Activated naive CD4-positive, alpha-beta T cell treated with anti-CD3 and anti-CD28 coated beads, Interleukin-2, amount 50 U/mL, for 16 hours (primary cell): ENCODE data around the gene SLC6A3.
A peak's percentile ranks its signal among the peaks of the same experiment; 100 is the strongest.
"Not testable (repeated sequence)": the region's sequence is repeated elsewhere in the genome, so short reads cannot be mapped to it uniquely, and the experiment has no call there.

Experiments used
- DNase-seq: peaks from one replicate; pipeline ENCODE4 v3.0.0-alpha.2; 2020

The SLC6A3 gene

DNA sequence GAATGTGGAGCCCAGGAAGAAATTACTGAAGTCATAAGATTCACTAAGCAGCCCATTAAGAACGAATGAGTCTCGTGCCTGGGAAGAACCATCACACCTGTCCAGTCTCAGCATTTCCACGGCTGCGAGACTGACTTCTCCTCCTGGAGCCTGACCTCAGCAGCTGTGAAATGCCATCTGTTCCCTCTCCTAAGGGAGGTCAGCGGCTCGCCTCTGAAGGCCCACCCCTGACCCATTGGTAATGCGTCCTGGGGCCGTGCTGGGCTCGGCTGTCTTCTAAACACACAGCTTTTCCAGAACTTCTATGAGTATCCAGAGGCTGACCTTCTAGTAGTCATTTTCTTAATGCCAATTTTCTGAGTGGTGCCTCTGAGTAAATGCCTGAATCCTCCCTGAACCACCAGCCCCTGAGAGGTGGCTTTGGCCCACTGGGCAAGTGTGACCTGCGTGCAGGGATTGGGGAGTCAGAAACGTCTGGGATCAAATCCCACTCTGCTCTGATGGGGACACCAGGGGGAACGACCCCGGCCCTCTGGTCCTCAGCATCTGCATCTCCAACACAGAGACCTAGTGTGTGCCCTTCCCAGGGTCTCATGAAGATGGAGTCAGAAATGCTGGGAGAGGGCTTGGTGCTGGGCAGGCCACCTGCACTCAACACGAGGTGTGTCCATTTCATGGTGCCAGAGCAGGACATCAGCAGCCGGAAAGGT lies 5.7 kb downstream of the SLC6A3 start:
- no peak for DNase-seq

DNA sequence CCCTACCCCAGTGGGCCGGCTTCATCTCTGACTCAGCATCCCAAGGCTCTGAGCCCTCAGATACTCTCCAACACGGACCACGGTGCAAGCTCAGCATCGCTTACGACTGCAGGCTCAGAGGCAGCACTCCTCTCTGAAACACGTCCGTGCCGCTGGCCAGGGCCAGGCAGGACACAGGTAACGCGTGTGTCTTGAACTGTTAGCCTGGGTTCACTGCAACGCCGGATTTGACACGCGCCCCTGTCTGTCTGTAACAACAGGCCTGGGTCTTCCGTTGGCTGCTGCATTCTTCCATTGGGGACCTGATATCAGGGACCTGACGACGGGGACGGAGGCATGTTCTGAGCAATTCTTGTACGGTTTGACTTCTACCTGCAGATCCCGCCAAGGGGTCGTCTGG lies 6.4 kb downstream of the SLC6A3 start:
- DNase-seq = no peak

DNA sequence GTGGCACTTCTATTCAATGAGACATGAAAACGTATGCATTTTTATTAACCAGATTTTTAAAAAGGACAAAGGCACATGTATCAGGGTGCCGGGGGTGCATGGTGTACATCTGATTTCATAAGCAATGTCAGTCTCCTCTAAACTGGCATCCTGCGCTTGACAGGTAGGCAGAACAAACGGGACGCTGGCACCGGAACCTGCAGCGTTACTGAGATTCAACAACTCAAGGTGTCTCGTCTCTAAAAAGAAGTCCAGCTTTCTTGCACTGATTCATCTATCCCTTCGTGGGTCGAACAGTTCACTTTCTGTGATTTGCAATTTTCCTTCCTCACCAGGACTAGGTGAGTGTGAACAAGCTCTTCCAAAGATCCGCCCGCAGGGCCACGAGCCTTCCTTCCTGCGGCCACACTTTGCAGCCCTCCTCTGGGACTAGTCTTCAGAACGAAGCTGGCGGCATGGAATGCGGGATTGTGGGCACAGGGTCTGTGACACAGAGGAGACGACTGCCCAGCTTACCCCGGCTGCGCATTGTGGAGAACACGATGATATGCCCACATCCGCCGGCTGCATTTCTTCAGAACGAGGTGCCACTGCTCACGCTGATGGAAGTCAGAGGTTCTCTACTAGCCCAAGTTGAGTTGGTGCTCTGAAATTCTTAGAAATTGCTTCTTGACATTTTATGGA lies 7.2 kb downstream of the SLC6A3 start:
- DNase-seq = no peak

DNA sequence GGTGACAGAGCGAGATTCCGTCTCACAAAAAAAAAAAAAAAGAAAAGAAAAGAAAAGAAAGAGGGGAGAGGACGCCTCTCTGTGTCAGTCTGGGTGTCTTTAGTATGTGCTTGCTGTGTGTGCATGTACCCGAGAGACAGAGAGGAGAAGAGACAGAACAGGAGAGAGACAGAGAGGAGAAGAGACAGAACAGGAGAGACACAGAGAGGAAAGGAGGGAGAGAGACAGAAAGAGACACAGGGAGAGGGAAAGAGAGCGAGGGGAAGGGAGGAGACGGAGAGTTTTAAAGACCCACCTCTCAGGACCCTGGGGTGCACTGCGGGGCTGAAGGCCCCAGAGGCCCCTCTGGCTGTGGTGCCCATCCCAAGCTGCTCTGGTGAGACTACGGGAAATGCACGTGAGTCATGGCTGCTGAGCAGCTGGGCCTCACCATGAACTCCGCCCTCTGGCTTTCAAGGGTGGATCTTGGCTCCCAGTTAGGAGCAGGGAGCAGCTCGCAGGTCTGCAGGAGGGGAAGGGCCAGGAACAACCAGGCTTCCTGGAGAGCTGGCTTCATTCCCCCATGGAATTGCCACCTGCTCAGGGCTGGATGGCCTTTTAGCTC lies 7.9 kb downstream of the SLC6A3 start:
- DNase-seq = no peak

DNA sequence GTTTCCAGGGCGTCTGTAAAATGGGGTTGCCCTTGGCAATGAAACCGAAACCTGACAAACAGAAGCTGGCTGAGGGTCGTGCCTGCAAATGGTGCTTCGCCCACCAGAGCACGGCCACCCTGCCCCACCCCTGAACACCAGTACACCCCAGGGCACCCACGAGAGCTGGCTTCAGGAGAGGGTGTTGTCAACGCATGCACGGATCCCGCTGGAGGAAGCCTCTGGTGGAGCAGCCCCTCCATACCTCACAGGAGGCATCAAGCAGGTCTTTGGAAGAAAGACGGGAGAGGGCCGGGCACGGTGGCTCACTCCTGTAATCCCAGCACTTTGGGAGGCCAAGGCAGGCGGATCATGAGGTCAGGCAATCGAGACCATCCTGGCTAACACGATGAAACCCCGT lies 8.6 kb downstream of the SLC6A3 start:
- no peak for DNase-seq

DNA sequence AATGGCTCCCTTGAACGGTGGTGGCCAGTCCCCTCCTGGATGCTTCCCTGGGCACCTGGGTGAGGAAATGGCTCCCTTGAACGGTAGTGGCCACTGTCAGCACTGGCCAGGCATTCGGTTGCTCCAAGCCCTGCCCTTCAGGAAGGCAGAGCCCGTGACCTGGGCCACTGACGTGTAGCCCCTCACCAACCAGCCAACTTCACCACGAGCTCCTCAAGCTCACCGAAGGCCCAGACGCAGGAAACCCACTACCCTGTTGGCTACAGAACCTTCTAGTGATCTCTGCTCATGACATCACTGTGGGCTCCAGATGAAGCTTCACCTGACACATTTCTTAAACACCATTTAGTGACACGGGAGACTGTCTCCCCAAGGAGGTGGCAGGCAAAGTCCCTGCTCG lies 9.2 kb downstream of the SLC6A3 start:
- no peak for DNase-seq

DNA sequence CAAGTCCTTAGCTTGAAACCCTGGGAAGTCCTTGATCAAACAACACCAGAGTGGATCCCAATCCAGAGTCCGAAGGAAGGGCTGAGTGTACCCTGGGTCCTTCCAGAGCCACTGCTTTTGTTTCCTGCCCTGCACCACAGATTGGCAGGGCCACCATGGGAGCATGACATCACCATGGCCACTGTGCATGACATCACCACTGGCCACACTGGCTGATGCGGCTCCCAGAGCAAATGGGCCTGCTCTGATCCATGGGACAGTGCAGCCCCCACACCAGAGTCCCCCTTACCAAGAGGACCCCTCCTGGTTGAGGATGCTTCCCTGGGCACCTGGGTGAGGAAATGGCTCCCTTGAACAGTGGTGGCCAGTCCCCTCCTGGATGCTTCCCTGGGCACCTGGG lies 9.9 kb downstream of the SLC6A3 start:
- DNase-seq = no peak

DNA sequence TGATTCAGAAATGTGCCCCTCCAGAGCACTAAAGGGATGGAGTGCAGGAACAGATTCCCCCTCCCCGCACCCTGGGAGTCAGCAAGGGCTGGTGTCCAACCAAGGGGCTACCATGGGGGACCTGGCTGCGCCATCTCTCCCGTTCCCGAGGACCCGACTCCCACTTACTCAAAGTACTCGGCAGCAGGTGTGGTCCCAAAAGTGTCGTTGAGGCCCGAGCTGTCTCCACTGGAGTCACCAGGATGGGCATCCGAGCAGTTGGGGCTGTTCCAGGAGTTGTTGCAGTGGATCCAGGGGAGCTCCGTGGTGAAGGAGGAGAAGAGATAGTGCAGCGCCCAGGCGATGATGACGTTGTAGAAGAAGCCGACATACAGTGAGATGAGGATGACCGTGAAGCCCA lies 12.9 kb downstream of the SLC6A3 start:
- DNase-seq = no peak

DNA sequence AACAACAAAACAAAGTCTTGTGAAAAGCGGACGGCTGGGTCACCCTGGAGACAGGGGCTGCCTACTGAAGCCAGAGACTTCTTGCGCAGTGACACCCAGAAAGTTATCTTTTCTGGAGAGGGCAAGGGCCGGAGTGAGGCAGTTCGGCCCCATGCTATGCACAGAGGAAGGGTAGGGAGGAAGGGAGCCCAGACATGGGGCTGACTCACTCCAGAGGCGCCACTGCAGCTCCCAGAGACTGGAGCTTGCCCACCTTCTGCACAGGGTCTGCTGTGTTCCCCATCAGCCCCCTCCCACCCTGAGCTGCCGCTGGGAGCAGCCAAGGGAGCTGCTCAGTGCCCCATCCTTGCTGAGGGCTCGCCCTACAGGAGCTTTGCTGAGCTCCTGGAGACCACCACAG lies 13.3 kb downstream of the SLC6A3 start:
- DNase-seq = no peak

DNA sequence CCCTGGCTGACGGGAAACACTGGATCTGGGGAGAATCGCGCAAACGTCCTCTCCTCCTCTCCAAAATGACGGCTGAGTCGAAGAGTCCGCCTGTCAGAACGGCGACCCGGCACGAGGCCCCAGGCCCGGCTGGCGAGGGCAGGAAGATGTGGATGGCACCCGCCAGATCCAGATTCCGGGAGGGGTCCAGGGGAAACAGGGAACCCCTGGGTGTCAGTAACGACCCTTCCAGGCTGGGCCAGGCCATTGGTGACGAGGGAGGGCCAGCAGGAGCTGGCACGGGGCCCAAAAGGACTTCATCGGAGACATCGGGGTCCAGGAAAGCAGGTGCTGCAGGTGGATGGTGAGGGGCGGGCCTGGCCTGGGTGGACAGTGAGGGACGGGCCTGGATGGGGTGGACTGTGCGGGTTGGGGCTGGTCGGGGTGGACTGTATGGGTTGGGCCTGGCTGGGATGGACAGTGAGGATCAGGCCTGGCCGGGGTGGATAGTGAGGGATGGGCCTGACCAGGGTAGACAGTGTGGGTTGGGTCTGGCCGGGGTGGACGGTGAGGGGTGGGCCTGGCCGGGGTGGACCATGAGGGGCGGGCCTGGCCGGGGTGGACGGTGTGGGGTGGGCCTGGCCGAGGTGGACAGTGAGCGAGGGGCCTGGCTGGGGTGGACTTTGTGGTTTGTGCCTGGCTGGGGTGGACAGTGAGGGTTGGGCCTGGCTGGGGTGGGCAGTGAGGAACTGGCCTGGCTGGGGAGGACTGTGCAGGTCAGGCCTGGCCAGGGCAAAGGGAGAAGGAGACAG lies 14.0 kb downstream of the SLC6A3 start:
- no peak for DNase-seq

DNA sequence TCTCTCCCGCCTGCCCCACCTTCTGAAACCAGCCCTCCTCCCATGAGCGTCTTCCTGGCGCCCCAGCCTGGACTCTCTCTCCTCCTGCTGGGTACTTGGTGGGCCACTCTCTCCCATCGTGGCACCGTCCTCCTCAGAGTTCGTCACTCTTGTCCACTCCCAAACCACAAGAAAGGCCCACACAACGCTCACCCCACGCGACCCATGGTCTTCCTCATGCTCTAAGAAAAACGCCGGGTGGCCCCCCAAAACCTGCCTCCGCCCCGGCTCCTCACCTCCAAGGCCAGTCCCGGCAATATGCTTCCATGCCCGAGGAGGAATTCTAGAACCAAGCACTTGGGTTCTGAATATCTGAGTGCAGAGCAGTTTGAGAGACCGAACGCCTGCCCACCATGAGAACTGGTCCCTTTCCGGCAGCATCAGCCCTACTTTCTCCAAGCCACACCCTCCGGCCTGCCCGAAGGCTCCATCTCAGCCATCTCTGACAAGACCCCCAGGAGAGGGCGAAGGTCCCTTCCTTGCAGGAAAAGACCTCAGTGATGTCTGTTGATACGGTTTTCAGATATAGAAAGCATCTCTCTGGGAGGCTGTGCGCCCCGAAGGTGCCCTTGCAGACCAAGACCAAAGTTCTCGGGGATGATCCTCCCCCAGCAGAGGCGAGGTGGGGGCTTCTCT lies 15.0 kb downstream of the SLC6A3 start:
- DNase-seq = no peak

DNA sequence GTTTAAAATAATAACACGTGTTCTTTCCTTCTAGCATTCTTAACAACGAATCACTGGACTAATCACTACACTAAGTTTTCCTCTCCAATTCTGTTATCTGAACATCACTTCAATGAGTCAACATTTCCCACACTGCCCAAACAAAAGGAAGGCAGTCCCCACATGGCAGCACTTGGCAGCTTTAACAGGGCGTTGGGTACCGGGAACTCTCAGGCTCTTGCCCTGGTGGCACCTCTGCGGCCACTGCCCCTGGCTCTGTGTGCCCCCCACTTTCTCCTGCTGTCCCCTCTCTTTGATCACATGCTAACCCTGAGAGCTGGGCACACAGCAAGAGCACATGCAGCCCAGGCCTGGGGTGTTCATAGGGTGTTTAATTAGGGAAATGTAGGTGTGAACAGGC lies 15.7 kb downstream of the SLC6A3 start:
- DNase-seq = no peak

DNA sequence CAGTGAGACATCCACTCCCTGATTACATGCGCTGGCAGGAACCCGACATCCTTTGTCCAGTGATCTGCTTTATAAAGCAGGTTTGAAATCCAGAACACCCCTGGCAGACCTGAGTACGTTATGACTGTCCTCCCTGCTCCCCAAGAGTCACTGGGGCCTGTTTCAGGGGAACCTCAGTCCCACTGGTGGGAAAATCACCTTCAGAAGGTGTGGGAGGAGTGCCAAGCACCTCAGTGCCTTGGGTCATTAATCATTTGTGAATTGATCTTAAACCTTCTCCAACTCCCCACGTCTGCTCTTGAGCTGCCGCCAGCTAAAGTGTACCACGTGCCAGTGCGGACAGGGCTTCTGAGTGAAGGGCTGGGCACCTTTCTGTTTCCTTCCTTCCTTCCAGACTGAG lies 16.2 kb downstream of the SLC6A3 start:
- no peak for DNase-seq

DNA sequence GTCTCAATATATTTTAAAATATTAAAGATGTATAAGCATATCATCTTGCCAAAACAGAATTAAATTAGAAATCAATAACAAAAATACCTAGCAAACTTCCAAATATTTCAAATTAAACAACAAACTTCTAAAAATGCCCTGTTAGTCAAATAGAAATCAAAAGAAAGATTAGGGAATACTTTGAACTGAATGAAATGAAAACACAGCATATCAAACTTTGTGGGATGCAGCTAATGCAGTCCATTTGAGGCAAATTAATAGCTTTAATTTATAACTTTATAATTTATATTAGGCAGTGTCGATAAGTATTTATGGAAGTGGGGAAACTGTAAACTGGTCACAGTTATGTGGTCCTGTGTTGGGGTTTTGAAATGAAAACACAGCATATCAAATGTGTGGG lies 17.1 kb downstream of the SLC6A3 start:
- DNase-seq = no peak

DNA sequence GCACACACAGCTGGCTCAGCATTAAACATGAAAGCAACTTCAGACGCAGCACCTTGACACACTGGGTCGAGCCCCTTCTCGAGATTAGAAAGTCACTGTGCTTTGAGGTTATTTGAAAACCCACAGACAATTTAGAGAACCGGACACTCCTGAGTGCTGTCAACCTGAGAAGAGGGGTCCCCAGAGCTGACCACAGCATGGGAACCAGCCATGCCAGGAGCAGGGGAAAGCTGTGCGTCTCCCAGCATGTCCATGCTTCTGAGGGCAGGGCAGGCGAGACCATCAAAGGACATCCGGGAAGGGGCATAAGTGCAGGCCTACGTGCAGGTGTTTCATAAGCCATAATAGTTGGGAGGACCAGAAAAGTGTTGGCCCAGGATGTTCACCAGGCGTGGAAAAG lies 20.5 kb downstream of the SLC6A3 start:
- DNase-seq = no peak

DNA sequence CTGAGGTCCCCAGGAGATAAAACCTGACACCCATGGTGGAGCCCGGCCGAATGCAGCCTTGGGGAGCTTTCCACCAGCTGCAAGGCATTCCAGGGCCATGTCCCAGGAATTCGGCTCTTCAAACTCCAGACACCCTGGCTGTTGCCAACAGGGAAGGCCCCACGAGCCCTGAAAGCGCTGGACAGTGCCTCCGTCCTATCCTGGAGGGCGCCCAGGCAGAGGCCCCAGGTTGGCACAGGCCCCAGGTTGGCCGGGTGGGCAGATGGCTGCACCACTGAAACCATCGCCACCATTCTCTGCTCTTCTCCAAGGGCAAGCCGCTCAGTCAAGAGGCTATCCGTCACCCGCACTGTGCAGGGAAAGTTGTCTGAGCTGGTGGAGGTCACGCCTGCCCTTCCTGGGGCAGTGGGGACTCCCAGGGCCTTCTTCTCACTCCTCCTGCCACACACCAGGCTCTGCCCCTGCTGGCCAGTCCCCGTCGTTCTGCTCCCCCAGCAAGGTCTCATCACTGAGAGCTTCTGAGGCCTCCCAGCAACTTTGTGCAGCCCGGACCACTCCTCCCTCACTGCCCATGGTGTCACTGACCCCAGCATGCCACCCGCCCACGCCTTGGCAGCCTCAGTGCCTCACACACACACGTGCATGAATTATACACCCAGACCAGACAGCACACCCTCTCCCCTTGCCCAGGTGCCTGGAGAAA lies 21.2 kb downstream of the SLC6A3 start:
- no peak for DNase-seq

DNA sequence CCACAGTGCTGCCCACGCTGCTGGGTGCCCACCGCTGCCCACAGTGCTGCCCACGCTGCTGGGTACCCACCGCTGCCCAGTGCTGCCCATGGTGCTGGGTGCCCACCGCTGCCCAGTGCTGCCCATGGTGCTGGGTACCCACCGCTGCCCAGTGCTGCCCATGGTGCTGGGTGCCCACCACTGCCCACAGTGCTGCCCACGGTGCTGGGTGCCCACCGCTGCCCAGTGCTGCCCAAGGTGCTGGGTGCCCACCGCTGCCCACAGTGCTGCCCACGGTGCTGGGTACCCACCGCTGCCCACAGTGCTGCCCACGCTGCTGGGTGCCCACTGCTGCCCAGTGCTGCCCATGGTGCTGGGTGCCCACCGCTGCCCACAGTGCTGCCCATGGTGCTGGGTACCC lies 22.7 kb downstream of the SLC6A3 start:
- DNase-seq = not testable (repeated sequence)

DNA sequence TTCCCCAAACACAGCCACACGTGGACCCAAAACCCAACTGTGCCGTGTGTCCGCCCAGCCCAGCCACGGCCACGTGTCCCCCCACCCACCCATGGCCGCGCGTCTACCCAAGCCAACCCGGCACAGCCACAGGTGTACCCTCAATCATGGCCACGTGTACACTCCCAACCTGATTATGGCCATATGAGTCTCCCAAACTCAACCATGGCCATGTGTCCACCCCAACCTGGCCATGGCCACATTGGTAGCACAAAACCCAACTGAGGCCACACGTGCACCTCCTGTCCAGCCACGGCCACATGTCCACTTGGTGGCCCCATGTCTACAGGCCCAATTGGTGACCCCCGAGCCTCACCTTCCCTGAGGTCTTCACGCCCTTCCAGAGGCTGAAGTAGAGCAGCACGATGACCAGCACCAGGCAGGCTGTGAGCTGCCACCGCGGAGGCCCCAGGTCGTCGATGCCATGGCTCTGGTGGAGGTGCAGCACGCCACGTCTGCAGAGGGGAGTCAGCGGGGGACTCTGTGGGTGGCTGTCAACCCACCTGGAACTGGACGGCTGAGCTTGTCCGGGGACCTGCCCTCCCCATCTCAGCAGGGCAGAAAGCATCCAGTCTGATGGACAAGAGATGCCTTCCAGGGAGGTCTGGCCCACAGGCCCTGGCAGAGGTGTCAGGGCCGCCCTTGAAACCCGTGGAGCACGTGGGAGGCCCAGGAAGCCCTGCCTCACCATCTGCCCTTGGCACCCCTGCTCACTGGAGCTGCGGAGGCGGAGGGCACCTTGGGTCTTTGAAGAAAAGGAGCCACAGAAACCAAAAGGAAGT lies 23.5 kb downstream of the SLC6A3 start:
- DNase-seq = peak; percentile 7

DNA sequence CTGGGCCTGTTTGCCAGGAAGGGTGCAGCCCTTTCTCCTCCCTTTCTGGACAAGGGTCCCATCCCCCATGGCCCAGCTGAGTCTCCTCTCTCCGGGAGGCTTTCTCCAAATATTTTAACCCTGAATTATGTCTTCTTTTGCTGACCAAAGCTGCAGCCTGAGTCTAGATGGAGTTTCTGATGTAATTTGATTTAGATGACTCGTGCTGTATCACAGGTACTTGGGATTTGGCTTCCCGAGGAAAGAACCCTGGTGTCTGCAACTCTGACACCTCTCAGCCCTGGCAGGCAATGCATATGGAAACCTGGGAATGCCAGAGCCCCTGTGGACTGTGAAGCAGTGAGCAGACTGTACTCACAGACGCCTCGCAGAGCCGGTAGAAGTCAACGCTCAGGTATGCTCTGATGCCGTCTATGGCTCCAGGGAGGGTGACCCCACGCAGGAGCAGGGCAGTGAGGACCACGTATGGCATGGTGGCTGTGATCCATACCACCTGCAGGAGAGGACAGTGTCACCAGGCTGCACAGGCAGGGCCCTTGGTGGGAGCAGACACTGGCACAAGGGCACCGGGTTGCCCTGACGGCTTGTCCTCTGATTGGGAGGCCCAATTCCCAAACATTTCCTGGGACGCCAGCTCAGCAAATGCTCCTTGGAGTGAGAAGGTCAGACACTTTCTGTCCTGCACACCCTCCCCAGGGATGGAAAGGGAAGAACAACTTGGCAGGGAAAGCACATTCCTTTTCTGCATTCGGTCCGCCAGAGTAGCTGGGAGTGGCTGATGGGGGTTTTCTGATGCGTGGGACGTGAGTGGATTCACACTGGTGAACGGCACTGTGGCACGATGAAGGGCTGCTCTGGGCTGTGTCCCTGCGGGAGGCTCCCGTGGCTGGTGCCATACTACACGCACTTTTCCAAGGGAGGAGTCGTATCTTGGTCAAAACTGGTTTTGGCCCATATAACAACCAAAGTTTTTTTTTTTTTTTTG lies 24.7 kb downstream of the SLC6A3 start:
- peak; percentile 7 for DNase-seq
